NB4 (cell line): Measurements from ENCODE around the gene BCL7A.

Experiments
- POLR2A ChIP-seq: IDR thresholded peaks from 2 replicates; pipeline ENCODE4 v1.6.1; 2011; ENCODE audit warnings: mild to moderate bottlenecking; ENCODE audit not compliant: insufficient read length; ENCODE audit errors: extremely low read depth
- TF ChIP-seq, protein P1 (sequence below): IDR thresholded peaks from one replicate; pipeline ENCODE4 v1.5.1; 2012; ENCODE audit warnings: low read depth, low read length

DNA sequence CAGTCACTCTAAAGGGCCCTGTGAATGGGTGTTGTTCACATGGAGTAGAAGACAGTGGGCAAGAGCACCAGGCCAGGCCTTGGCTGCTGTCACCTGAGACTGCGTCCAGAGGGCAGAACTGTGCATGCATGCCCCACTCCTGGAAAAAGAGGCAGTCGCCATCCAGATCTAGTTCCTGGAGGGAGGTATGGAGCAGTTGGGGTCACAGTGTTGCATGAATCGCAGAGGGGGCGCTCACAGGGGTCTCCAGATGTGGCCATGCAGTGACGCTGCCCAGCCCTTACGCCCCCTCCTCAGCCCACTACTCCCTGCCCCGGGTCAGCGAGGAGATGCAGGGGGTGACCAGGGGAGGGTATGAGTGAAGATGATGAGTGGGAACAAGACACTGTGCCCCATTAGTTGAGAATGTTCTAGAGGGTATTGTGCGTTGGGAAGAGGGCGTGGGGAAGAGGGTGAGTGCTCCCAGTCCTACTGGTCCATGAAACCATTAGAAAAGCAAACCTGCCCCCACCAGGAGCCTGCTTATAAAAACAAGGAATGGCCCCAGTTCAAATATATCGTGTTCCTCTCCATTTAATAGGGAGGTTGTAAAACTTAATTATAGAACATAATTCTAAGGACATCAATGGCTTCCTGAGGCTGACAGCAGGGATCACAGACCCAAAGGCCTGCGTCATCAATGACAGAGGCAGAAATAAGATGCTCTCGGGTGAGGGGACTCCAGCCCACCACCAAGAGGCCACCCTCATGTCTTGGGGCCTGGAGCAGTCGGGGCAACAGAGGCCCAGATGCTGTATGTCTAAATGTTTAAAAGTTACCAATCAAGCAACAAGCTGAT lies 32.2 kb upstream of the BCL7A start:
- TF ChIP-seq, protein P1, sequence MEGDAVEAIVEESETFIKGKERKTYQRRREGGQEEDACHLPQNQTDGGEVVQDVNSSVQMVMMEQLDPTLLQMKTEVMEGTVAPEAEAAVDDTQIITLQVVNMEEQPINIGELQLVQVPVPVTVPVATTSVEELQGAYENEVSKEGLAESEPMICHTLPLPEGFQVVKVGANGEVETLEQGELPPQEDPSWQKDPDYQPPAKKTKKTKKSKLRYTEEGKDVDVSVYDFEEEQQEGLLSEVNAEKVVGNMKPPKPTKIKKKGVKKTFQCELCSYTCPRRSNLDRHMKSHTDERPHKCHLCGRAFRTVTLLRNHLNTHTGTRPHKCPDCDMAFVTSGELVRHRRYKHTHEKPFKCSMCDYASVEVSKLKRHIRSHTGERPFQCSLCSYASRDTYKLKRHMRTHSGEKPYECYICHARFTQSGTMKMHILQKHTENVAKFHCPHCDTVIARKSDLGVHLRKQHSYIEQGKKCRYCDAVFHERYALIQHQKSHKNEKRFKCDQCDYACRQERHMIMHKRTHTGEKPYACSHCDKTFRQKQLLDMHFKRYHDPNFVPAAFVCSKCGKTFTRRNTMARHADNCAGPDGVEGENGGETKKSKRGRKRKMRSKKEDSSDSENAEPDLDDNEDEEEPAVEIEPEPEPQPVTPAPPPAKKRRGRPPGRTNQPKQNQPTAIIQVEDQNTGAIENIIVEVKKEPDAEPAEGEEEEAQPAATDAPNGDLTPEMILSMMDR: no peak
- TF ChIP-seq POLR2A: no peak
